HG03354 (cell line): Measurements from ENCODE around the gene EXTL2.
A peak's percentile ranks its signal among the peaks of the same experiment; 100 is the strongest.
"Not testable (repeated sequence)": the region's sequence is repeated elsewhere in the genome, so short reads cannot be mapped to it uniquely, and the experiment has no call there.

Source experiments
- ATAC-seq: cut with Tn5 transposase; IDR thresholded peaks from one replicate; pipeline ENCODE4 v1.9.1; 2021; ENCODE audit warnings: mild to moderate bottlenecking; ENCODE audit not compliant: unreplicated experiment, poor library complexity, severe bottlenecking

EXTL2 gene

GRCh38 chr1:100866041-100866900 is 28.4 kb downstream of the EXTL2 start:
- ATAC-seq = peak; percentile 72

GRCh38 chr1:100862591-100862990 is 32.1 kb downstream of the EXTL2 start:
- ATAC-seq = no peak

- ATAC-seq = no peak
Measured at GRCh38 chr1:100861379-100861778, 33.3 kb downstream of the EXTL2 start.

GRCh38 chr1:100860397-100860991 is 34.1 kb downstream of the EXTL2 start:
- ATAC-seq = no peak

GRCh38 chr1:100855116-100855515 is 39.5 kb downstream of the EXTL2 start:
- not testable (repeated sequence) for ATAC-seq

GRCh38 chr1:100852976-100853375 is 41.7 kb downstream of the EXTL2 start:
- no peak for ATAC-seq

GRCh38 chr1:100851726-100852125 is 42.9 kb downstream of the EXTL2 start:
- no peak for ATAC-seq

- ATAC-seq = no peak
Measured at GRCh38 chr1:100847361-100848082, 47.1 kb downstream of the EXTL2 start.

GRCh38 chr1:100843160-100843559 is 51.5 kb downstream of the EXTL2 start:
- not testable (repeated sequence) for ATAC-seq

GRCh38 chr1:100835866-100836842 is 58.5 kb downstream of the EXTL2 start:
- ATAC-seq = no peak

GRCh38 chr1:100834777-100835660 is 59.6 kb downstream of the EXTL2 start:
- ATAC-seq = no peak

GRCh38 chr1:100832694-100833428 is 61.8 kb downstream of the EXTL2 start:
- peak; percentile 68 for ATAC-seq

- ATAC-seq = not testable (repeated sequence)
Measured at GRCh38 chr1:100825666-100826065, 69.0 kb downstream of the EXTL2 start.
